H9 (cell line): ENCODE results near the gene VWC2. TPM values are rescaled to one million over a fixed set of nuclear protein-coding genes. Genes with fewer than 3 reads are reported as not detected.

ENCODE experiments used
- DNase-seq: peaks from one replicate; pipeline ENCODE4 v3.0.0-alpha.2; 2017
- H2AFZ ChIP-seq: one replicate; pipeline ENCODE4 v1.6.1; 2013; ENCODE audit warnings: mild to moderate bottlenecking, low read length, control low read depth, moderate library complexity
- H2AK5ac ChIP-seq: 2 replicates; pipeline ENCODE4 v1.6.1; 2013; ENCODE audit warnings: low read length, control low read depth, mixed read lengths; ENCODE audit not compliant: insufficient read length
- H2BK120ac ChIP-seq: one replicate; pipeline ENCODE4 v1.6.1; 2013; ENCODE audit warnings: low read depth, mild to moderate bottlenecking, low read length, control low read depth, inconsistent platforms; ENCODE audit not compliant: poor library complexity, severe bottlenecking
- H2BK12ac ChIP-seq: 2 replicates; pipeline ENCODE4 v1.6.1; 2013; ENCODE audit warnings: low read length, control low read depth, mixed read lengths, low read depth; ENCODE audit not compliant: insufficient read length
- H2BK15ac ChIP-seq: 2 replicates; pipeline ENCODE4 v1.6.1; 2013; ENCODE audit warnings: low read depth, low read length, control low read depth
- H2BK20ac ChIP-seq: one replicate; pipeline ENCODE4 v1.6.1; 2013; ENCODE audit warnings: low read depth, mild to moderate bottlenecking, low read length, control low read depth, inconsistent platforms; ENCODE audit not compliant: poor library complexity, severe bottlenecking
- H2BK5ac ChIP-seq: 2 replicates; pipeline ENCODE4 v1.6.1; 2013; ENCODE audit warnings: low read length, control low read depth, mixed read lengths; ENCODE audit not compliant: insufficient read length
- H3K14ac ChIP-seq: 2 replicates; pipeline ENCODE4 v1.6.1; 2013; ENCODE audit warnings: low read length, control low read depth; ENCODE audit not compliant: insufficient read depth
- H3K18ac ChIP-seq: 2 replicates; pipeline ENCODE4 v1.6.1; 2013; ENCODE audit warnings: low read depth, mild to moderate bottlenecking, mixed read lengths, low read length, control low read depth; ENCODE audit not compliant: insufficient read length
- H3K23ac ChIP-seq: 2 replicates; pipeline ENCODE4 v1.6.1; 2013; ENCODE audit warnings: low read length, control low read depth, mixed read lengths, low read depth; ENCODE audit not compliant: insufficient read length
- H3K23me2 ChIP-seq: 2 replicates; pipeline ENCODE4 v1.6.1; 2013; ENCODE audit warnings: low read depth, mild to moderate bottlenecking, mixed read lengths, low read length, control low read depth; ENCODE audit not compliant: insufficient read length, poor library complexity, severe bottlenecking
- H3K27ac ChIP-seq: 2 replicates; pipeline ENCODE4 v1.5.1; 2013; ENCODE audit warnings: low read length, control low read depth, mixed read lengths, low read depth; ENCODE audit not compliant: insufficient read length
- H3K27me3 ChIP-seq: 2 replicates; pipeline ENCODE4 v1.6.1; 2013; ENCODE audit warnings: low read length, control low read depth, inconsistent platforms; ENCODE audit not compliant: insufficient read depth
- H3K4ac ChIP-seq: 2 replicates; pipeline ENCODE4 v1.6.1; 2013; ENCODE audit warnings: low read depth, mild to moderate bottlenecking, control low read depth, inconsistent platforms, low read length, moderate library complexity
- H3K4me1 ChIP-seq: 2 replicates; pipeline ENCODE4 v1.6.1; 2013; ENCODE audit warnings: low read length, control low read depth, inconsistent platforms; ENCODE audit not compliant: insufficient read depth
- H3K4me2 ChIP-seq: 2 replicates; pipeline ENCODE4 v1.6.1; 2013; ENCODE audit warnings: low read length, control low read depth, mixed read lengths; ENCODE audit not compliant: insufficient read length, insufficient read depth
- H3K56ac ChIP-seq: 2 replicates; pipeline ENCODE4 v1.6.1; 2013; ENCODE audit warnings: low read depth, mild to moderate bottlenecking, mixed read lengths, low read length, control low read depth; ENCODE audit not compliant: insufficient read length
- H3K79me1 ChIP-seq: 2 replicates; pipeline ENCODE4 v1.6.1; 2013; ENCODE audit warnings: low read depth, mild to moderate bottlenecking, moderate library complexity, low read length, control low read depth, inconsistent platforms; ENCODE audit not compliant: insufficient read depth, poor library complexity, severe bottlenecking
- H3K79me2 ChIP-seq: 2 replicates; pipeline ENCODE4 v1.6.1; 2013; ENCODE audit warnings: low read length, control low read depth, inconsistent platforms; ENCODE audit not compliant: insufficient read depth
- H3K9ac ChIP-seq: 2 replicates; pipeline ENCODE4 v1.6.1; 2013; ENCODE audit warnings: low read length, control low read depth, mixed read lengths; ENCODE audit not compliant: insufficient read length; ENCODE audit errors: extremely low read depth
- H3K9me3 ChIP-seq: one replicate; pipeline ENCODE4 v1.6.1; 2013; ENCODE audit warnings: low read depth, low read length, inconsistent platforms; ENCODE audit not compliant: control insufficient read depth
- H3T11ph ChIP-seq: one replicate; pipeline ENCODE4 v1.6.1; 2013; ENCODE audit warnings: mild to moderate bottlenecking, low read length, control low read depth, inconsistent platforms
- H4K20me1 ChIP-seq: one replicate; pipeline ENCODE4 v1.6.1; 2013; ENCODE audit not compliant: control insufficient read depth, insufficient read length, insufficient read depth
- H4K5ac ChIP-seq: 2 replicates; pipeline ENCODE4 v1.6.1; 2013; ENCODE audit warnings: low read depth, mild to moderate bottlenecking, mixed read lengths, low read length, control low read depth; ENCODE audit not compliant: insufficient read length
- H4K8ac ChIP-seq: replicated peaks from 2 replicates; pipeline ENCODE4 v1.6.1; 2013; ENCODE audit warnings: low read length, control low read depth, mixed read lengths, low read depth; ENCODE audit not compliant: insufficient read length
- H4K91ac ChIP-seq: 2 replicates; pipeline ENCODE4 v1.6.1; 2013; ENCODE audit warnings: low read depth, mild to moderate bottlenecking, moderate library complexity, mixed read lengths, low read length, control low read depth; ENCODE audit not compliant: insufficient read length
- H3K27ac Mint-ChIP-seq, 3 experiments: 2 replicates in 2 of 3; 3 replicates in 1 of 3; pipeline ENCODE4 v1.8.0; 2020 to 2021; ENCODE audit warnings: mixed read lengths in 3 of 3, mild to moderate bottlenecking in 1 of 3, moderate library complexity in 1 of 3
- H3K27me3 Mint-ChIP-seq: 2 replicates; pipeline ENCODE4 v1.8.0; 2021; ENCODE audit warnings: low read depth, mild to moderate bottlenecking, moderate library complexity, mixed read lengths
- H3K36me3 Mint-ChIP-seq, 3 experiments: 2 replicates in 2 of 3; 3 replicates in 1 of 3; pipeline ENCODE4 v1.8.0; 2020 to 2021; ENCODE audit warnings: low read depth in 3 of 3, mixed read lengths in 3 of 3; ENCODE audit not compliant: insufficient read depth in 1 of 3
- H3K4me1 Mint-ChIP-seq, 2 experiments: 2 replicates each; pipeline ENCODE4 v1.8.0; 2020; ENCODE audit warnings: mixed read lengths in 2 of 2
- H3K4me3 Mint-ChIP-seq, 2 experiments: 2 replicates in 1 of 2; 3 replicates in 1 of 2; pipeline ENCODE4 v1.8.0; 2020 to 2021; ENCODE audit warnings: mild to moderate bottlenecking in 2 of 2, mixed read lengths in 2 of 2, moderate library complexity in 1 of 2
- H3K9me3 Mint-ChIP-seq, 2 experiments: 2 replicates in 1 of 2; 3 replicates in 1 of 2; pipeline ENCODE4 v1.8.0; 2020; ENCODE audit warnings: mild to moderate bottlenecking in 2 of 2, mixed read lengths in 2 of 2, moderate library complexity in 1 of 2
- CTCF ChIP-seq: fragments of 200-600 bp; sonication (generic); conservative IDR thresholded peaks from 3 replicates; pipeline ENCODE4 v1.8.0; 2021; ENCODE audit warnings: antibody characterized with exemption, mild to moderate bottlenecking
- WGBS: extraction: QIAGEN DNeasy Blood & Tissue Kit; methylation state at CpG from one replicate; pipeline ENCODE4 v1.1.7; 2013; ENCODE audit warnings: missing lambda C conversion rate, low lambda C conversion rate, mixed read lengths; ENCODE audit not compliant: insufficient read length; ENCODE audit errors: extremely low coverage; 5-methylcytosine and 5-hydroxymethylcytosine counted together
- total RNA-seq: library from RNA; stranded (reverse); gene quantifications from 2 replicates; pipeline ENCODE4 v1.2.1, GENCODE V29; 2021

Gene VWC2
- total RNA-seq, 1 experiment from 2014 or later = 0.02 TPM

- H3K4ac ChIP-seq = no peak overlapping the region
- WGBS = no CpG with 5 or more reads among the region's 7 CpGs
- no peaks in the 10 kb centered on the region for H3K79me1 ChIP-seq
- no peak overlapping the region for H3T11ph ChIP-seq
- Mint-ChIP-seq H3K9me3 (no peaks in the 10 kb centered on the region; a peak in 1 of 5 replicates), H3K27me3 (no peaks in the 10 kb centered on the region), H3K4me1 (peaks cover 22 to 23% of the 10 kb centered on the region in 2 experiments), H3K36me3 (no peaks in the 10 kb centered on the region; a peak in 1 of 7 replicates), H3K4me3 (no peak overlapping the region; a peak in 1 of 5 replicates), H3K27ac (peak overlapping the region; percentile 49 to 74 (median 62); a peak in 4 of 7 replicates)
- no peak overlapping the region for H4K8ac ChIP-seq
- H3K56ac ChIP-seq = no peak overlapping the region
- peaks cover 6% of the 10 kb centered on the region; the same call in 1 of the 2 replicates for H3K4me1 ChIP-seq
- H2BK20ac ChIP-seq = no peak overlapping the region
- no peaks in the 10 kb centered on the region for H3K27me3 ChIP-seq
- H2BK120ac ChIP-seq = no peak overlapping the region
- no peak overlapping the region for H2BK5ac ChIP-seq
- no peak overlapping the region for H2AFZ ChIP-seq
- H3K79me2 ChIP-seq = no peaks in the 10 kb centered on the region
- TF ChIP-seq CTCF = 0 out of 3 replicates have a peak, but pooled peaks have one; percentile 24
- H3K14ac ChIP-seq = no peak overlapping the region
- no peaks in the 10 kb centered on the region for H3K23me2 ChIP-seq
- H3K18ac ChIP-seq = no peak overlapping the region
- peak; percentile 42 for DNase-seq
- H3K4me2 ChIP-seq = no peak overlapping the region
- H2AK5ac ChIP-seq = no peak overlapping the region
- H2BK15ac ChIP-seq = no peak overlapping the region
- no peak overlapping the region for H4K5ac ChIP-seq
- H4K91ac ChIP-seq = no peak overlapping the region
- H3K9ac ChIP-seq = no peak overlapping the region
- no peak overlapping the region for H2BK12ac ChIP-seq
- H3K23ac ChIP-seq = no peak overlapping the region
- H3K9me3 ChIP-seq = no peaks in the 10 kb centered on the region
- H3K27ac ChIP-seq = no peak overlapping the region
- no peaks in the 10 kb centered on the region for H4K20me1 ChIP-seq
Observed at GRCh38 chr7:49855281-49855980, 82.0 kb downstream of the VWC2 start.
